Measurements from ENCODE around the gene LGALS3.

DNA sequence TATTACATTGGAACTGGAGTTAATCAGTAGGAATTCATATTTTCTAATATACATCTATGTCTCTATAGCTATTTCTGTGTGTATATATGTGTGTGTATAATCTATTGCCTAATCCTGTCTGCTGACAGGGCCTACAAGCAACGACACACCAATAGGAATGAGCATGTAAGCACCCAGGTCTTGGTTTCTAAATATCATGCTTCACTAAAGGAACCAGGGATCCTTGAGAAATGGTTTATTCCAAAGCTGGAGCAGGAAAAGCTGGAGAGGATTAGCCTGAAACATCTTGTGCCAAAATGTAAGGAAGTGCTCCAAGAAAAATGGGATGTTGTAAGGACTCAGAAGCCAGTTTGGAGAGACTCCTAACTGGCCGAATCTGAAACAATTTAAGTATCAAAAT is 29.3 kb upstream of the LGALS3 start:
- TF ChIP-seq, protein P1, sequence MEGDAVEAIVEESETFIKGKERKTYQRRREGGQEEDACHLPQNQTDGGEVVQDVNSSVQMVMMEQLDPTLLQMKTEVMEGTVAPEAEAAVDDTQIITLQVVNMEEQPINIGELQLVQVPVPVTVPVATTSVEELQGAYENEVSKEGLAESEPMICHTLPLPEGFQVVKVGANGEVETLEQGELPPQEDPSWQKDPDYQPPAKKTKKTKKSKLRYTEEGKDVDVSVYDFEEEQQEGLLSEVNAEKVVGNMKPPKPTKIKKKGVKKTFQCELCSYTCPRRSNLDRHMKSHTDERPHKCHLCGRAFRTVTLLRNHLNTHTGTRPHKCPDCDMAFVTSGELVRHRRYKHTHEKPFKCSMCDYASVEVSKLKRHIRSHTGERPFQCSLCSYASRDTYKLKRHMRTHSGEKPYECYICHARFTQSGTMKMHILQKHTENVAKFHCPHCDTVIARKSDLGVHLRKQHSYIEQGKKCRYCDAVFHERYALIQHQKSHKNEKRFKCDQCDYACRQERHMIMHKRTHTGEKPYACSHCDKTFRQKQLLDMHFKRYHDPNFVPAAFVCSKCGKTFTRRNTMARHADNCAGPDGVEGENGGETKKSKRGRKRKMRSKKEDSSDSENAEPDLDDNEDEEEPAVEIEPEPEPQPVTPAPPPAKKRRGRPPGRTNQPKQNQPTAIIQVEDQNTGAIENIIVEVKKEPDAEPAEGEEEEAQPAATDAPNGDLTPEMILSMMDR (conservative IDR thresholded peaks at IDR 0.05), result no peak
- no peak for TF ChIP-seq ZFX (IDR thresholded peaks at IDR 0.05)
